Kidney (tissue), 14 donors: ENCODE results near the gene CSTPP1. TPM values are rescaled to one million over a fixed set of nuclear protein-coding genes. Genes with fewer than 3 reads are reported as not detected.

Experiments
- DNase-seq, 5 donors: peaks; one replicate each; pipeline ENCODE4 v3.0.0-alpha.2; 2013 to 2020
- FAIRE-seq: peaks from 2 replicates; lab custom pipeline; 2012; peaks lifted over from hg19 to GRCh38; lab: Jason Lieb, UNC
- H3K27ac ChIP-seq, 2 donors: one replicate each; pipeline ENCODE4 v1.7.0; 2013; ENCODE audit warnings: low read depth in 2 of 2, low read length in 2 of 2, inconsistent platforms in 1 of 2
- H3K27me3 ChIP-seq: one replicate; pipeline ENCODE4 v1.7.1; 2013; ENCODE audit warnings: low read length, inconsistent platforms; ENCODE audit not compliant: control insufficient read depth, insufficient read depth
- H3K36me3 ChIP-seq, 3 donors: one replicate each; pipeline versions ENCODE4 v1.7.0 to v1.7.1; 2013; ENCODE audit warnings: low read length in 3 of 3, control low read depth in 1 of 3, inconsistent platforms in 1 of 3; ENCODE audit not compliant: insufficient read depth in 3 of 3, control insufficient read depth in 2 of 3
- H3K4me1 ChIP-seq, 3 donors: one replicate each; pipeline versions ENCODE4 v1.7.0 to v1.7.1; 2013; ENCODE audit warnings: low read length in 3 of 3, inconsistent platforms in 1 of 3, low read depth in 1 of 3; ENCODE audit not compliant: control insufficient read depth in 2 of 3, insufficient read depth in 2 of 3
- H3K4me3 ChIP-seq, 3 donors: one replicate each; pipeline versions ENCODE4 v1.7.0 to v1.8.1; 2013; ENCODE audit warnings: low read length in 3 of 3, control low read depth in 1 of 3, inconsistent platforms in 1 of 3
- H3K9ac ChIP-seq, 3 donors: one replicate each; pipeline versions ENCODE4 v1.7.0 to v1.7.1; 2013; ENCODE audit warnings: low read length in 3 of 3, control low read depth in 1 of 3, inconsistent platforms in 1 of 3
- H3K9me3 ChIP-seq, 3 donors: one replicate each; pipeline versions ENCODE4 v1.7.0 to v1.7.1; 2013; ENCODE audit warnings: low read length in 3 of 3, control low read depth in 1 of 3, inconsistent platforms in 1 of 3; ENCODE audit not compliant: control insufficient read depth in 2 of 3, insufficient read depth in 1 of 3
- CTCF ChIP-seq: IDR thresholded peaks from 3 replicates; pipeline ENCODE4 v1.5.1; 2012; ENCODE audit warnings: mild to moderate bottlenecking, moderate library complexity, borderline replicate concordance; ENCODE audit not compliant: insufficient read depth; ENCODE audit errors: extremely low read depth
- intact Hi-C: fragments of 100-400 bp; cut with DNase I; formaldehyde crosslinking; loops from one replicate; pipeline ENCODE4 v1.11.1; 2022
- polyA plus RNA-seq: library from polyadenylated mRNA; stranded (reverse); fragments of 350-450 nt; fragmentation: Illumina TruSeq; extraction: RNeasy Lipid Tissue Mini Kit (QIAGEN cat#74804); gene quantifications from one replicate; pipeline ENCODE4 v1.2.3, GENCODE V29; 2014; ENCODE audit warnings: low read depth, low replicate concordance; ENCODE audit not compliant: insufficient read depth
- total RNA-seq: library from RNA; stranded (reverse); fragmentation: NEBNext Ultra II Directional; extraction: Animal tissue kit (Norgen Biotek cat#: 25700); gene quantifications from one replicate; pipeline ENCODE4 v1.2.1, GENCODE V29; 2021
- donor health status: control.
- donor health status: control.
- donor health status: control.
- donor health status: control.
- donor health status: control.
- donor health status: DM: yes; HTN: yes; CAD: no.
- donor health status: Normal renal cell carcinoma (clear cell type).

CSTPP1 gene
- total and polyA plus RNA-seq, 2 donors from 2014 or later: 37.4 to 50.3 TPM

GRCh38 chr11:47035108-47035507 lies 98.5 kb downstream of the CSTPP1 start:
- H3K36me3 ChIP-seq: no peaks in the 10 kb centered on the region
- no peak overlapping the region for H3K4me3 ChIP-seq
- no peaks in the 10 kb centered on the region for H3K27me3 ChIP-seq
- no peak for FAIRE-seq
- no peak for TF ChIP-seq CTCF
- no peaks in the 10 kb centered on the region for H3K9me3 ChIP-seq
- no peak overlapping the region for H3K9ac ChIP-seq
- intact Hi-C loops: no loop called here
- no peaks in the 10 kb centered on the region for H3K4me1 ChIP-seq
- DNase-seq: no peak
- H3K27ac ChIP-seq: no peak overlapping the region

- Histone ChIP-seq H3K36me3 (no peaks in the 10 kb centered on the region), H3K9me3 (no peaks in the 10 kb centered on the region), H3K9ac (no peak overlapping the region), H3K27me3 (no peaks in the 10 kb centered on the region), H3K27ac (no peak overlapping the region), H3K4me1 (no peaks in the 10 kb centered on the region), H3K4me3 (no peak overlapping the region)
- intact Hi-C loops: no loop called here
- no peak for FAIRE-seq
- TF ChIP-seq CTCF: no peak
- no peak for DNase-seq
Observed at GRCh38 chr11:47044119-47044518, 107.6 kb downstream of the CSTPP1 start.

- no peak for DNase-seq
- FAIRE-seq: no peak
- no peak overlapping the region for H3K27ac ChIP-seq
- no peaks in the 10 kb centered on the region for H3K27me3 ChIP-seq
- no peak overlapping the region for H3K4me3 ChIP-seq
- no peaks in the 10 kb centered on the region for H3K36me3 ChIP-seq
- intact Hi-C loops: no loop called here
- no peaks in the 10 kb centered on the region for H3K9me3 ChIP-seq
- no peak for TF ChIP-seq CTCF
- H3K4me1 ChIP-seq: no peaks in the 10 kb centered on the region
- no peak overlapping the region for H3K9ac ChIP-seq
Observed at GRCh38 chr11:47047972-47048371, 111.4 kb downstream of the CSTPP1 start.

- FAIRE-seq (no peak), DNase-seq (no peak)
- intact Hi-C loops: no loop called here
- Histone ChIP-seq H3K27ac (no peak overlapping the region), H3K4me3 (no peak overlapping the region), H3K9me3 (no peaks in the 10 kb centered on the region), H3K9ac (no peak overlapping the region), H3K36me3 (no peaks in the 10 kb centered on the region), H3K27me3 (no peaks in the 10 kb centered on the region), H3K4me1 (no peaks in the 10 kb centered on the region)
- TF ChIP-seq CTCF: no peak
Observed at GRCh38 chr11:47050284-47050683, 113.7 kb downstream of the CSTPP1 start.
